ENCODE measurements around the gene HTR4.

HTR4 gene

DNA sequence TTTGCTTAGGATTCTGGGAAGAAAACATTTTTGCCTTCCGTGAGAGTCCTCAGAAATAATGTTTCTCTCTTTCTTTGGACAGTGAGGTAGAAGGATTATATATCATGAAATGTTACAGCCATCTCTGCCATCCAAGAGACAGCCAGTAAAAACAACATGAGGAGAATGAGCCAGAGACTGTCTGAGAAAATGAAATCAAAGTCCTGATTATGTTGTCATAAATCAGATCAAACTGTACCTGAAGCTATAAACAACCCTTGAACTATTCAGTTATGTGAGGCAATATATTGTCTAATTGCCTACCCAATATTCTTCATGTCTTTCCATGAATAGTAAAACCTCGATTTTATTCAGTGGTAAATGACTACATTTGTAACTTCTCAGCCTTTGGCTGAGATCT, 9.2 kb upstream of the HTR4 start:
- DNase-seq (ENCODE audit: low spot score) = no peak

DNA sequence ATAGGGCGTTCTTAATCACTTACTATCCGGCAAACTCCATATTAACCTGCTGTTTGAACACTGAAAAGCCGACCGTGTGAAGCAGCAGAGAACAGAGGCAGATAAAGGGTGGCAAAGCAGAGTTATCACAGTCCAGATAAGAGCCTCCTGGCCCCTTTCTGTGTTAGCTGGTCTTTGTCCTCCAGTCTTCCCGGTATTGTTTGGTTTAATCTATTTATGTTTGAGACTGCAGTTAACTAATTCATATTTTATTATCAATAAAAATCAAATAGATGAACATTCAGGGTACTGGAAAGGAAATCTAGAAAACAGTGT, 6.0 kb upstream of the HTR4 start:
- DNase-seq (ENCODE audit: low spot score) = no peak

GRCh38 chr5:148659641-148660345, 5.5 kb upstream of the HTR4 start:
- DNase-seq (ENCODE audit: low spot score) = no peak

DNA sequence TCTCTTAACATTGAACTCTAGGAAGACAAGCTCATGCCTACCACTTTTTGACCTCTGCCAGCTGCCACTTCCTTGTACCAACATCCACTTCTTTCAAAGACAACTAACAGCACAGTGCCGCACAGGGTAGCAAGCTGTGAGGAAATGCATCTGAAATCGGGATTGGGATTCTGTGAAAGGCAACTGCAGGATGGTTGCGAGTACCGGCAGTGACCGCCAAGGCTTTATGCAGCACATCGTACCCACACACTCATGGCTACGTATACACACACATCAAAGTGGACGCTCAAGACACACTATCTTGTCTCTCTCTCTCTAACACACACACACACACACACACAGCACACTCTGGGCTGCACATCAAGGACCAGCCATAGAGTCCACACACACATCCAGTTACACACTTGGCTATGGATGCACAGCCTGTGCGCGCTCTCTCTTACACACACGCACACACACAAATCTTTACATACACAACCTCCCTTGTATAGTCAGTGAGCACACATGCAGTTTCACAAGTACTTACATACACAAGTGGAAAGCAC, 964 bp downstream of the HTR4 start:
- DNase-seq (ENCODE audit: low spot score) = no peak

GRCh38 chr5:148651528-148651927, 2.8 kb downstream of the HTR4 start:
- no peak for DNase-seq (ENCODE audit: low spot score)

DNA sequence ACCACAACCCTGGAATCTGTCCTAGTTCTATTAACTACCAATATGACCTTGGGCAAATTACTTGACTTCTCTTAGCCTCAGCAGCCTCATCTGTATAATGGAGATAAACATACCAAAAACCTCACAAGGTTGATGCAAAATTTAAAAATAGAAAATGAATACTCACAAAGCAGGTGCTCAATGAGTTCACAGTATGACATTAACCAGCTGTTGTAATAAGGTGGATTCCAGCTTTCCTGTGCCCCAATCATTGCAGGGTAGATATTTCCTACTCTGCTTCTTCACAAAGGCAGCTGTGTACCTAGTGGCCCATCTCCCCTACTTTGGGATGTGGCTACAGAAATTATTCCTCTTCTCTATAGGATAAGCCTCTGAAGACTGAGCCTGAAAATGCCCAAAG, 8.8 kb downstream of the HTR4 start:
- DNase-seq (ENCODE audit: low spot score) = no peak

DNA sequence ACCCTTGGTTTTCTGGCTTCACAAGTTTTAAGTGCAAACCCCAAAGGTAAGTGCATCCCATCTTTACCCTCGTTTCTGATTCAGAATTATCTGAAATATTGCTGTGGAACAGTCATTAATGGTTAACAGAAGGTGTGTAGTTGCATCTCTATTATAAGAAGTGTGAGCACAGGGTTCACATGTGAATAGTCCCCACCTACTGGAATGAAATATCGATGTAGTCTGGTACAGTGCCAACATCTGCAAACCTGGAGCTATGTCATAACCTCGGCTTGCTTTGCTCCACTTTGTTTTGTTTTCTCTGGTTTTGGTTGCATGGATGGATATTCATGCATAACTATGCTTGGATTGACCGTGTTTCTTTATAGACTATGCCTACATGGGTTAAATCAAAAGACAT, 12.6 kb downstream of the HTR4 start:
- no peak for DNase-seq (ENCODE audit: low spot score)

DNA sequence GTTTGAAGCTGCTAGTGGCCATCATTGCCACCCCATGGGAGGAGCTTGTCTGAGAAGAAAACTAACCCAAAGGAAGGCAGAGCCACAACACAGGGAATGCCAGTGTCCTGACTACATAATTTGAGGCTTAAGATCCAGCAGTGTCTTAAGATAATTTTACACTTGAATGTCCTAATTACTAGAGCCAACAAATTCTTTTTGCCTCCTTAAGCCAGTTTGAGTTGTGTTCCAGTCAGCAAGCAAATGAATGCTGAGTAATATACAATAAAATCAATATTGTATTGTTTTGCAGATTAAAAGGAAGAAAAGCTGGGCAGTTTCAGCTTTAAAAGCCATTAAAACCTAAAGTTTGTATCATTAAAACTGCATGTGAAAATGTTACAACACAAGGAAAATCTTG, 13.9 kb downstream of the HTR4 start:
- no peak for DNase-seq (ENCODE audit: low spot score)

DNA sequence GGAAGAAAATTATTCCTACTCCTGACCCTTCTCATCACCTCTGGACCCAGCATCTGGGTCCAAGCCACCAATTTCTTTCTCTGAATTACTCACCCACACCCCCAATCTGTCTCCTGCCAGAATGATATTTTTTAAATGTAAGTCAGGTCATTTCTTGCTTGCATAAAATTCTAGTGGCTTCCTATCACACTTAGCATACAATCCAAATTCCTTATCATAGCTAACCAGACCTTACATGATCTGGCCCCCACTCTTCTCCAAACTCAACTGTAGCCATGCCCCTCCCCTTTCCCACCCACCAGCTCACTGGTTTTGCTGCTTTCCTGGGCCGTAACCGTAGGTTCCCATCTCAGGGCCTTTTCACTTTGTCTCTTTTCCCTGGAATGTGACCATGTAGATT, 15.2 kb downstream of the HTR4 start:
- DNase-seq (ENCODE audit: low spot score) = no peak

- DNase-seq (ENCODE audit: low spot score) = no peak
These were observed 18.0 kb downstream of the HTR4 start for GRCh38 chr5:148636353-148636752.

DNA sequence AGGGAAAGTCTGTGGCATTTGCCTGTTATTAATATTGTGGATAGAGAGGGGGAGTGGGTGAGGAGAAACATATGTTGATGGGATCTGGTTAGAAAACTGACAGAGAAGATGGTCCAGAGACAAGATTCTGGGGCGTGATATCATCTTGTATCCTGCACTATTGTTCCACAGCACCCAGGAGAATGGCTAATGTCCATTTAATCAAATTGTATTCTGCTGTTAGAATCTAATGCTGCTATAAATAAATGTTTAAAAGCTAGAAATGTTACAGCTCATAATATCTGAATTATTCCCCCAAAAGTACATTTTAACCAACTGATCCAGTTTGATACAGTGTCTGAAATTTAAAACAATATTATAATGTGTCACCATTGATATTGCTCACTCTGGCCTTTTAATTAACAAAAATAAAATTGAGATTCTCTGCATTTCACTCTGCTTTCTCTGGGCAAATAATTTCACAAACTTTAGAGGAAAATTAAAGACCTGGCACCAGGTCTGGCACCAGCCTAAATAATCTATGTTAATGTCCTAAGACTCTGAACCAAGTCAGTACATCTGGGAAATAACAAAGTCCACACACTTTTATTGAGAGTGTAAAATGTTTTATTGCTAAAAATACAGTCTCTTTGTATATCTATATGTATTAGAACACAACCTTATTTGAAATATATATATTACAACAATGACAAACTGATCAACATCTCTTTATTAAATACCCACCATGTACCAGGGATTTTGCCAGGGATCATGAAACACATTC, 18.8 kb downstream of the HTR4 start:
- no peak for DNase-seq (ENCODE audit: low spot score)

GRCh38 chr5:148633067-148633377, 21.3 kb downstream of the HTR4 start:
- no peak for DNase-seq (ENCODE audit: low spot score)

- no peak for DNase-seq (ENCODE audit: low spot score)
These were observed 21.9 kb downstream of the HTR4 start for GRCh38 chr5:148632255-148633066.

GRCh38 chr5:148626986-148627385, 27.3 kb downstream of the HTR4 start:
- no peak for DNase-seq (ENCODE audit: low spot score)

DNA sequence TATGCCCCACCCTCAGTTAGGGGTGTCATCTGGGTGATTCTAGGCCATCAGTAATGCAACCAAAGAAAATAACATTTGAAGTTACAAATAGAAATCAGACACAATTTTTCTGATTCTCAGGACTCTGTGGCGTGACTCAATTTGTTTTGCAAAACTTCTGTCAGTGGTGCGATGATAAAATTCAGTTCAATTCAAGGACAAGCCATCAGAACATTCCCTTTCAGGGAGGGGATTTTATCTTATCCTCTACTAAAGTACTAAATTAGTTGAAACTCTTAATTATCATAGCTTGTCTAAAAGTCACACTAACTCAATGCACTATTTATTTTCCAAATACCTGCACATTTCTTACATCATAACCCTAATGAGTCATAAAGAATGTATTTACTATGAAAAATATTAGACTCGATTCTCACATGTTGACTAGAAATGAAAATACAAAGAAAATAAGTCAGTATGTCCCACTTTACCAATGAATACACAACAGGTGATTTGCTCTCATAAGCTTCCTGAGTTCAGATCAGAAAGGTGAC, 28.2 kb downstream of the HTR4 start:
- no peak for DNase-seq (ENCODE audit: low spot score)

- no peak for DNase-seq (ENCODE audit: low spot score)
These were observed 29.1 kb downstream of the HTR4 start for GRCh38 chr5:148625250-148625649.

GRCh38 chr5:148623741-148624140, 30.6 kb downstream of the HTR4 start:
- DNase-seq (ENCODE audit: low spot score) = no peak

DNA sequence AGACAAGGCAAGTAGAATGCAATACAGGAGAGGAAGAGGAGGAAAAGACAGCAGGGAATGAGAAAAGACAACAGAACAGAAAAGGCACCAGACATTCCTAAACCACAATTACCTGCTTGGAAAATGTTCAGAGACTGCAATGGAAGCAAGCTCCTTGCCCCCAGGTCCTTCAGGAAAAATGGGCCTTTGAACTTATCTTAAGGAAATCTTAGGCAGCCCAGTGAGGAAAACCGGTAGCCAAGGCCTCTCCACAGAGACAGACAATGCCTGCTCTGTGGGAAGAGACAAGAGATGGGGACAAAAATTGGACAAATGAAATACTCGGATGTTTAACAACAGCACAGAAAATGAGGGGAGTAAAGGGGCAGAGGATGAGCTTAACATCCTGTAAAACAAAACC, 31.2 kb downstream of the HTR4 start:
- no peak for DNase-seq (ENCODE audit: low spot score)

GRCh38 chr5:148620696-148621095, 33.6 kb downstream of the HTR4 start:
- DNase-seq (ENCODE audit: low spot score) = no peak

DNA sequence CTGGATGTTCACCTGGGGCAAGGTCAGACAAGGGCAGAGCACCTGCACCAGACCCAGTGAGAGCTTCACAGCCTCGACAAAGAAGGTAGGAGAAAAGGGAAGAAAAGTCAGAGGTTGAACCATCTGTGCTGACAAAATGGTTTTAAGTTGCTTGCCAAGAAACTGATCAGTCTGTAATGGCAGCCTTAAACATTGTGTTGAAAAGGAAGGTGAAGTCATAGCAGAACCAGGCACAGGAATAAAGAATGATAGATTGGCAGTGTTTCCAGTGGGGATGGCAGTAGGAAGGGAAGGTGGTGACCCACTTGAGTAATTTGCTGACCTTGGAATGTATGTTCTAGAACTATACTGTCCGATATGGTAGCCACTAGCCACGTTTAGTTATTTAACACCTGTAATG, 34.2 kb downstream of the HTR4 start:
- DNase-seq (ENCODE audit: low spot score) = no peak

GRCh38 chr5:148619484-148619883, 34.8 kb downstream of the HTR4 start:
- DNase-seq (ENCODE audit: low spot score) = no peak

GRCh38 chr5:148615644-148616275, 38.6 kb downstream of the HTR4 start:
- DNase-seq (ENCODE audit: low spot score) = no peak

Measured in AG08395 (cell line).